NCI-H1436 treated with DMSO at 0.1 percent for 48 hours (cell line): Measurements from ENCODE around the gene GLYATL1B.
"Not testable (repeated sequence)": the region's sequence is repeated elsewhere in the genome, so short reads cannot be mapped to it uniquely, and the experiment has no call there.

Source experiments
- DNase-seq: peaks from one replicate; lab custom pipeline; 2025; lab: John Stamatoyannopoulos, UW

Gene GLYATL1B

GRCh38 chr11:59086007-59086406 lies at the start of gene GLYATL1B:
GLYATL1B (plus strand) TSS chr11:59086307; CDS start chr11:59086307, 0 bp downstream.
- not testable (repeated sequence) for DNase-seq

GRCh38 chr11:59036542-59036941 lies 49.6 kb upstream of the GLYATL1B start:
- DNase-seq = not testable (repeated sequence)

- not testable (repeated sequence) for DNase-seq
Measured at GRCh38 chr11:59037434-59037833, 48.7 kb upstream of the GLYATL1B start.

- DNase-seq = no peak
Measured at GRCh38 chr11:59040607-59041006, 45.5 kb upstream of the GLYATL1B start.

GRCh38 chr11:59051383-59051782 lies 34.7 kb upstream of the GLYATL1B start:
- DNase-seq = not testable (repeated sequence)

- DNase-seq = not testable (repeated sequence)
Measured at GRCh38 chr11:59052355-59052754, 33.8 kb upstream of the GLYATL1B start.

- no peak for DNase-seq
Measured at GRCh38 chr11:59053387-59053786, 32.7 kb upstream of the GLYATL1B start.

- peak; percentile 41 for DNase-seq
Measured at GRCh38 chr11:59058120-59059033, 27.7 kb upstream of the GLYATL1B start.

GRCh38 chr11:59060096-59060495 lies 26.0 kb upstream of the GLYATL1B start:
- not testable (repeated sequence) for DNase-seq

- no peak for DNase-seq
Measured at GRCh38 chr11:59062602-59063529, 23.2 kb upstream of the GLYATL1B start.

- DNase-seq = not testable (repeated sequence)
Measured at GRCh38 chr11:59063996-59064727, 21.9 kb upstream of the GLYATL1B start.

- no peak for DNase-seq
Measured at GRCh38 chr11:59069087-59069486, 17.0 kb upstream of the GLYATL1B start.

GRCh38 chr11:59076876-59077571 lies 9.1 kb upstream of the GLYATL1B start:
- no peak for DNase-seq

- DNase-seq = no peak
Measured at GRCh38 chr11:59078435-59078834, 7.7 kb upstream of the GLYATL1B start.

- no peak for DNase-seq
Measured at GRCh38 chr11:59079086-59079485, 7.0 kb upstream of the GLYATL1B start.

GRCh38 chr11:59080421-59080820 lies 5.7 kb upstream of the GLYATL1B start:
- DNase-seq = not testable (repeated sequence)

- DNase-seq = not testable (repeated sequence)
Measured at GRCh38 chr11:59081430-59082020, 4.6 kb upstream of the GLYATL1B start.

- no peak for DNase-seq
Measured at GRCh38 chr11:59088162-59088561, 2.1 kb downstream of the GLYATL1B start.

- not testable (repeated sequence) for DNase-seq
Measured at GRCh38 chr11:59093576-59093975, 7.5 kb downstream of the GLYATL1B start.

GRCh38 chr11:59095225-59095624 lies 9.1 kb downstream of the GLYATL1B start:
- DNase-seq = not testable (repeated sequence)
